ENCODE results near the gene CCL13.

Gene CCL13

DNA sequence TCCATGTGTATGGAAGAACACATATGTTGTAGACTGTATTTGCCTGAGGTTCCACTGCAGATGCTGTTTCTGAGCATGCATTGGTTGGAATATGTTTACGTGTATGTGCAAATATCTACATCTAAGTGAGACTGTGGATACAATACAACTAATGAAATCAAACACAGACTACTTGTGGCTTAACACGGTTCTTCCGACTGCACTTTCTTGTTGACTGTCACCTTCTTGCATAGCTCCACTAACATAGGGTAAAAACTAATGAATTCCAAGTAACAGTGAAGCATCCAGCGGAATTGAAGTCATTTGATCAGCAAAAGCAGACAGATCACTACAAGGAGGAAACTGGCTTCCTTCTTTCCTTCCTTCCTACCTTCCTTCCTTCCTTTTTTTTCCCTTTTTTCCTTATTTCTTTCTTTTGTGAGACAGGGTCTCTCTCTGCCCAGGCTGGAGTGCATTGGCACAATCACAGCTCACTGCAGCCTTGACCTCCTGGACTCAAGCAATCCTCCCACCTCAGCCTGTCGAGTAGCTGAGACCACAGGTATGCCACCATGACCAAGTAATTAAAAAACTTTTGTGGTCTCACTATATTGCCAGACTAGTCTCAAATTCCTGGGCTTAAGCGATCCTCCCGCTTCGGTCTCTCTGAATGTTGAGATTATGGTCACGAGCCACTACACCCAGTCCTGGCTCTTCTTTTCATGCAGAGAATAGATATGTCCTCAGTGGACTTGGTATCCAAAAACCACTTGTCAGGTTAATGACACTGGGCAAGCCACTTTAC lies 28.7 kb downstream of the CCL13 start:
- DNase-seq (ENCODE audit: low spot score): no peak

DNA sequence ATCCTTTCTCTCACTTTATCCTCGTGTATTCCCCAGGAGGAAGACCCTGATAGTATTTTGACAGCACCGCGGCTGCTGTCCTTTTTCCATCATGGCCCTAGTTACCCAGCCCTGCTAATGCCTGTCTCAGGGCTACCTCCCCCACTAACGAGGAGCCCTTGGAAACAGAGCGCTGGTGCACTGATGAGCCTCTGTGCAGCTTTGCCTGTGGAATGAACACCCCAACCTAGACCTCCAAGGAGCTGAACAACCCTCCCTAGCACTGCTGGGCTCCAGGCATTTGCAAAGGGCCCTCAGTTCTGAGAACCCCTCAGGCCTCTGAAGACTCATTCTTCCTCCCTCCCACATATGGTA lies 30.0 kb downstream of the CCL13 start:
- no peak for DNase-seq (ENCODE audit: low spot score)

DNA sequence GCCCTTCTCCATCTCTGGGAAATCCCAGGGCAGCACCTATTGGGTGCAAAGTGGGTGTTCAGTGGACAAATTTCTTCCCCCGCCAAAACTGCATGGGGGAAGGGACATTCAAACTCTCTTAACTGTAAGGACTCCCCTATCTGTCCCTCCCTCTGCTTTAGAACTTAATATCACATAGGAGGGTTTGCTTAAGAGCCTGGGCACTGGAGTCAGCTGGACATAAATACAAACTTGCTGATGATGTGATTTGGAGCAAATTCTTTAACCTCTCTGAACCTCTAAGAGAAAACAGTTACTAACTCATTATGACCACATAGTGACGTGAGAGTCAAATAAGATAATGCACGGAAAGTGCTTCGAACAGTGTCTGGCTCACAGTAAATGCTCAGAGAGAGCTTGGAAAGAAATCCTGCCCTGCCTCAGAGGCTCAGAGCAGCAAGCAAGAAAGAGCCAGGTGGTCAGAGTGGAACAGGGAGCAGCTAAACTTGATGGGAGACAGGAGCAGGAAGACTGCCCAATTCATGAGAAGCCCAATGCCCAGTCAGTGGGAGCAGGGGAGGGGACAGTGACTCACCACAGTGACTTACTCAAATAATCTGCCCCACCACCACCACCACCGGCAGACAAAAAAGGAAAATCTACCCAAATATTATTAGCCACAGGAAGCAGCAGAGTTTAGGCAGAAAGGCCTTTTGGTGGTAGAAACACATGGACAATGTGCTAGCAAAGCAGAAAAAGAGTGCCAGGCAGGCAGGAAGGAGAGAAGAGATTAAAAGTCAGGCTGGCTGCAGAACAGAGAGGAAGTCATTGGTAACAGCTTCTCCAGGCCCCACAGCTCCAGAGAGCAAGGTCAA lies 30.6 kb downstream of the CCL13 start:
- no peak for DNase-seq (ENCODE audit: low spot score)

DNA sequence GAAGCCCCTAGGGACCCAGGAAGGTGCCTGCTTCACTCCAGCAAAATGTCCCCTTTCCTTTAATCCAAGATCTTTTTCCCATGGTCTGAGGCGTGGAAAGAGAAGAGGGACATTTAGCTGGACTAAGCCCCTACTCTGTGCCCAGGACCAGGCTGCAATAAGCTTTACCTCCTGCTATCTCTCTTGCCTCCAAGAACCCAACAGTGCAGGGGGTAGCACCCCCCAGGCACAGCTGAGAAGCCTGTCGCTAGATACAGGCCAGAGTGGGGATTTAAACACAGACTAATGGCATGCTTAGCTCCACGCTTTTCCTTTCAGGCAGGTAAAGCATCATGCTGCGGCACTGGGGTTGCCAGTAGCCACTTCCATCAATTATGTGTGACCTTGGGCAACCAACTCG lies 31.3 kb downstream of the CCL13 start:
- DNase-seq (ENCODE audit: low spot score): no peak

DNA sequence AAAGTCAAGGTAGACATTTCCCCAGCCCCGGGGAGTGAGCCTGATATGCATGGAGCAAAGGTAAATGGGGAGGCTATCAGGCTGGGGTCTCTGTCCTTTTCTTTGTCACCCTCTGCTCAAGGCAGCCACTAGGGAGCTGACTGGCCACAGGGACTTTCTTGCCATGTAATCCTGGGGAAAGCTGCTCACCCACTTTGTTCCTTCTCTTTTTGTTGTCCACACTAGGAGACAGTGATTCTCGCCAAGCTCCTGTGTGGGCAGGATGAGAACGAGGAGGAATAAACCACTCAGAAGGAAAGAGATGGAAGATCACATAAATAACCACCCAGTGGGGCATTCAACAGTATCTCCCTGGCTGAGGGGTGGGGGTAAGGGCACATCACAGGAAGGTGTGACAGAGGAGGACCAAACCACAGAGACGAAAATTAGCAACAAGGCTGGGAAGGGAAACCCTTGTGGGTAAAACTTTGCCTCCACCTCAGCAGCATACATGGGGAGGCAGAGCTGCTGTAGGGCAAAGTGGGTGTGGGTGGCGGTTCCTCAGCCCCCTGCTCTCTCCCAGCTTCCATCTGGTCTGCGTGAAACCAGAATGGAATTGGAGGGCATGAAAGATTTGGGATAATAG lies 33.0 kb downstream of the CCL13 start:
- DNase-seq (ENCODE audit: low spot score): no peak

DNA sequence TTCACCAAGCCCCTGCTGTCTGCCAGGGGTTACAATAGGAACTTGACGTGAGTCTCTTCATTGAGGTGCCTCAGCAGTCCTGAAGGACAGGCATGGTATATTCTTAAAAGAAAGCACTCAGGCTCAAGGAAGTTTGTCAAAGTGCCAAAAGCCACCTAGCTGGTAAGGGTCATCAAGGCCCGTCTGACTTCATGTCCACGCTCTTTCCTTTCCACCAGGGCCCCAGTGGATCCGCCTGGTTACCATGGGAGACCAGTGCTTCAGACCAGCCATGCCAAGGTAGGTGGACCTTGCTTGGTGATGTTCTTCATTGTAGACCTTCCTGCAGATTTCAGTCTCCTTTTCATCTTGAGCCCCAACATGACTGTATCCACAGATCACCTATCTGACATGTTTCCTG lies 34.4 kb downstream of the CCL13 start:
- DNase-seq (ENCODE audit: low spot score): no peak

DNA sequence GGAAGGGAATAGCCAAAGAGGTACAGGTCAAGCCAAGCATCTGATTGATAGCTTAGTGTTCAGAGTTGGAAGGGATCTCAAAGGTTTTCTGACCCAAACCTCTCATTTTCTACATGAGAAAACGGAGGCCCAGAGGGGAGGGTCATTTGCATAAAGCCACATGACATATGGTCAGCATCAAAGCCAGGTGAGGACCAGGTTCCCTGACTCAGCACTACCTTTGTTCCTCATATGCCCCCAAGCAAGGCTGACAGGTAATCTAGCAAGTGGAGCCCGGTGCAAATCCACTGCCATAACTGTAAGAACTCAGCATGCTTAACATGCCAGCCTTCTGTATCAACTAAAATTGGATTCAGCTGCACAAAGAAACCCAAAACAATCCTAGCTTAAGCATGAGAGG lies 35.0 kb downstream of the CCL13 start:
- DNase-seq (ENCODE audit: low spot score): no peak

DNA sequence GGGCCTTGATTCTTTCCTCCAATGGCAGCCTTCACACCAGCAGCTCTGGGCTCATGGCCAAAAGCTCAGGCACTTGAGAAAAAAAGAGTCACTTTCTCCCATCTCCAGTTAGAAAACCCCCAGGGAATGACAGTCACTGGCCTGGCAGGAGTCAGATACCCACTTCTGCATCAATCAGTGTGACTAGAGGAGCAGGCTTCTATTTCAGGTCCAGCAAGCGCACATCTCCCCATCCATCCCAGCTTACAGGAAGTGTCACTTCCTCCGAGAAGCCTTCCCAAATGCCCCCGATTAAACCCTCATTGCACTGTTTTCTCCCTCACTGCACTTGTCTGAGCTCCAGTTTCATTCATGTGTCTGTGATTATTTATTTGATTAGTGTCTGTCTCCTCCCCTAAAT lies 37.1 kb downstream of the CCL13 start:
- no peak for DNase-seq (ENCODE audit: low spot score)

DNA sequence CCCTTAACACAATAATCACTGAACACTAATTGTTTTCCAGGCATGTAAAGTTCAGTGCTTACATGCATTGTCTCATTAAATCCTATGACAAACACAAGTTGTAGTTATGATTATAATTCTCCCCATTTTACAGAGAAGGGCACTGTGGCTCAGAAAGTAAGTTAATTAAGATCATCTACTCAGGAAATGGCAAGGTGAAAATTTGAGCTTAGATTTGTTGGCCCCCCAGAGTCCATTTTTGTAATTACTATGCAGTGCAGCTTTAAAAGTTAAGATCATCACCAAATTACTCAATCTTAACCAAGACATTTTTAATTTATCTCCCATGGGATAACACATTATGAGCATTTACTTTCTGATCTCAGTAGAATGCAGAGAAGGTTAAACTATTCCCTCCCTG lies 41.0 kb downstream of the CCL13 start:
- DNase-seq (ENCODE audit: low spot score): no peak

DNA sequence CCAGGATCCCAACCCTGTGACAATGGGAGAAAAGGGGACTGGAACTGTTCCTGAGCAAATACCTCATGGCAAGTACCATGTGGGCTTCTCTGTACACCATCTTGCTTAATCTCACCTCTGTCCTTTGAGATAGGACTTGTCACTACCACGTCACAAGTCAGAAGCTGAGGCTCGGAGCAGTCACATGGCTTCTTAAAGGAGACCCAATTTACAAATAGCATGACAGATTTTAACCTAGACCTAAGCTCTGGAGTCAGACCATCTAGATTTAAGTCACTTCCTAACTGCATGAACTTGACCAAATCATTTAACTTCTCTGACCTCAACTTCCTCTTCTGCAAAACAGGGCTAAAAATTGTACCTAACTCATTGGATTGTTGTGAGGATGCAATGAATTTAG lies 42.7 kb downstream of the CCL13 start:
- no peak for DNase-seq (ENCODE audit: low spot score)

DNA sequence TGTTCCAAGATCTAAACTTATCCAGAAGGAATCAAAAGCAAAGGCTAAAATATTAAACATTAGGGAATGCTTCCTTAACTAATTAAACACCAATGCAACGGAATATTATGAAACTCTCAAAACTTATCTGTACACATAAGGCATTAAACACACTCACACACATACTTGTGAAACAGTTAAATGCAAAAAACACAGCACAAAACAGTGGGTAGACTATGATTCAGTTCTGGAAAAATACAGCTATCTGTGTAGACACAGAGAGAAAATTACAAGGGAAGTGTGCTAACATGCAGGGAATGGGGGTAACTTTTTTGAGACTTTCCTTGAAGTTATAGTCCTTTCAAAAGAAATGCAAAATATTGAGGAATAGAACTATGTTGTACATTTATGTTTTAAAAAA lies 43.4 kb downstream of the CCL13 start:
- no peak for DNase-seq (ENCODE audit: low spot score)

DNA sequence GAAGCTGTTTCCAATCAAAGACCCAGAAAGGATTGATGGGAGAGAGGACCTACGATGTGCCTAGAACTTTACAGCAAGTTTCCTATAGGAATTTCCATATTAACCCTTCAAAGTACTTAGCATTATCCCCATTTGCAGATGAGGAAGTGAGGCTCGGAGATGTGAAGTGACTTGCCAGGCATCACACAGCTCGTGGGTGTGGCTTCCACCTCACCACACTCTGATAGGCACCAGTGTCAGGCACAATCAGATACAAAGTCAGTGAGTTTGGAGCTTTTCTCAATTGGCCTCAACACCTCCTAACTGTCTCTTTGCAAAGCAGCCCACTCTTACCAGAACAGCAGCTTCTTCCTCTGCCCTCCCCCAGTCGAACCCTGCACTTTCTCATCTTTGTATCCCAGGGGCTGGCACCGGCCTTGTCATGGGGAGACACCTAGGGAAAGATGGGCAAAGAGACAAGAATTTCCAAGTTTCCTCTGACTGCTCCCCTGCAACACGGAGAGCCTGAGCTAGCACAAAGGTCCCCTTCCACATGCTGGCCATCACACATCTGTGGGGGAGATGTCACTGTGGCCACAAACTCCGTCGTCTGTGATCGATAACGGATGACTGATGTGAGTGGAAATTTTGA lies 44.1 kb downstream of the CCL13 start:
- no peak for DNase-seq (ENCODE audit: low spot score)

DNA sequence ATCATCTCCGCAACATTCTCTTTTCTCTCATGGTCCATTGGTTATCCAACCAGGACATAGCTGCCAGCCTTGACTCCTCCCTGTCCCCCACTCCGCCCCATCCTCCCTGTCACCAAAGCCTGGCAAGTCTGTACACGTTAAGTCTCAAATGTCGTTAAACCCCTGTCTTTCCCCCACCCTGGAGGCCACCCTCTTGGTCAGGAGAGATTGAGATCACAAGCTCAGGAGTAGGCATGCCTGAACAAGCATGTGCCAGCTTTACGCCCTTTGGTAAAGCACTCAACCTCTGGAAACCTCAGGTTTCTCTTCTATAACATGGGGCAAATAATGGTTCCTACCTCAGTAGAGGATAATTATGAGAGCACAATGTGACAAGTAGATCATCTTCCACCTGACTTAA lies 44.9 kb downstream of the CCL13 start:
- DNase-seq (ENCODE audit: low spot score): no peak

DNA sequence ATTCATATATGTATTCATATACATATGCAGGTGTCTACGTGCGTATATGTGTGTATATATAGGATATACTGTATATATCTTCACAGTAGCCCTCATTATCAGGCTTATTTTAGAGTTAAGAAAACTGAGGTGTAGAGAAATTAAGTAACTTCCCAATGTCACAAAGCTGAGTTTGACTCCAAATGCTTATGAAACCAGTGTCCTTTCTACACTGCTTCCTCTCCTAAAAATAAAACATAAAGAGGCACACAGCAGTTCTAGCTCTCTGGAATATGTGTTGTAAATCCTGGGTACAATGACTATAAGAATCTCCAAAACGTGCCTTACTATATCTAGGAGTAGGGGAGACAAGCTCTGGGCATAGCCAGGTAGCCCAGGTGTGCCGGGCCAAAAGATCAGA lies 46.7 kb downstream of the CCL13 start:
- DNase-seq (ENCODE audit: low spot score): no peak

DNA sequence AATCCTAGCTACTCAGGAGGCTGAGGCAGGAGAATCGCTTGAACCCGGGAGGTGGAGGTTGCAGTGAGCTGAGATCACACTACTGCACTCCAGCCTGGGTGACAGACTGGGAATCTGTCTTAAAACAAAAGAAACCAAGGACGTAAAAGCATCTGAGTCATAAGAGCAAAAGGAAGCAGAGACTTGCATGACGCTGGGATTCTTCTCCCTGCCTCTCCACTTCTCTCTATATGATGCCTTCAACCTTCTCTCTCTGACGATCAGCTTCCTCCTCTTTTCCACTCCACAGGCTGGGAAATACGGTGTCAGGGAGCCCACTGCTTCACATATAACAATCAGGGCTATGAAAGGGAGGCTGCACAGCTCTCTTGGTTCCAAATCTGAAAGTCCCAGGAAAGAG lies 49.9 kb downstream of the CCL13 start:
- no peak for DNase-seq (ENCODE audit: low spot score)
